ENCODE measurements around the gene B3GNT9.

The B3GNT9 gene

GRCh38 chr16:67190448-67191399 lies 39.9 kb upstream of the B3GNT9 start:
- TF ChIP-seq CTCF (IDR thresholded peaks at IDR 0.05; ENCODE audit: low read depth, low read length): no peak
- H3K4me3 ChIP-seq (ENCODE audit: low read depth, low read length): no peak overlapping the region

GRCh38 chr16:67190041-67190440 lies 39.2 kb upstream of the B3GNT9 start, which contains the start of gene EXOC3L1:
Gene EXOC3L1, minus strand, starts transcription at chr16:67190136. Its CDS starts 460 bp downstream, at chr16:67189676.
- no peak for TF ChIP-seq CTCF (IDR thresholded peaks at IDR 0.05; ENCODE audit: low read depth, low read length)

GRCh38 chr16:67188798-67189197 lies 38.0 kb upstream of the B3GNT9 start:
- H3K4me3 ChIP-seq (ENCODE audit: low read depth, low read length): no peak overlapping the region
- TF ChIP-seq CTCF (IDR thresholded peaks at IDR 0.05; ENCODE audit: low read depth, low read length): no peak

More at GRCh38 chr16:67190041-67190440, 39.2 kb upstream of the B3GNT9 start, which contains the start of gene EXOC3L1:
- no peak within 1 kb of the TSS for H3K4me3 ChIP-seq (ENCODE audit: low read depth, low read length)

- TF ChIP-seq CTCF (IDR thresholded peaks at IDR 0.05; ENCODE audit: low read depth, low read length): no peak
- no peak overlapping the region for H3K4me3 ChIP-seq (ENCODE audit: low read depth, low read length)
Measured at GRCh38 chr16:67188323-67188722, 37.5 kb upstream of the B3GNT9 start.

GRCh38 chr16:67187175-67187890 lies 36.5 kb upstream of the B3GNT9 start:
- H3K4me3 ChIP-seq (ENCODE audit: low read depth, low read length): no peak overlapping the region
- no peak for TF ChIP-seq CTCF (IDR thresholded peaks at IDR 0.05; ENCODE audit: low read depth, low read length)

GRCh38 chr16:67186550-67186950 lies 35.8 kb upstream of the B3GNT9 start:
- no peak for TF ChIP-seq CTCF (IDR thresholded peaks at IDR 0.05; ENCODE audit: low read depth, low read length)
- H3K4me3 ChIP-seq (ENCODE audit: low read depth, low read length): no peak overlapping the region

Data from WI38 (cell line).